AG10803 (cell line): ENCODE results near the gene A1CF.
"Not testable (repeated sequence)": the region's sequence is repeated elsewhere in the genome, so short reads cannot be mapped to it uniquely, and the experiment has no call there.

Source experiments
- DNase-seq: peaks from one replicate; pipeline ENCODE4 v3.0.0; 2010; ENCODE audit warnings: low read depth
- H3K4me3 ChIP-seq: 2 replicates; pipeline ENCODE4 v1.5.1; 2011; ENCODE audit warnings: mild to moderate bottlenecking, low read length, control low read depth
- TF ChIP-seq, protein P1 (sequence below): conservative IDR thresholded peaks from 2 replicates; pipeline ENCODE4 v1.5.1; 2011; ENCODE audit warnings: mild to moderate bottlenecking, low read length, control low read depth, inconsistent platforms

A1CF gene, protein sequence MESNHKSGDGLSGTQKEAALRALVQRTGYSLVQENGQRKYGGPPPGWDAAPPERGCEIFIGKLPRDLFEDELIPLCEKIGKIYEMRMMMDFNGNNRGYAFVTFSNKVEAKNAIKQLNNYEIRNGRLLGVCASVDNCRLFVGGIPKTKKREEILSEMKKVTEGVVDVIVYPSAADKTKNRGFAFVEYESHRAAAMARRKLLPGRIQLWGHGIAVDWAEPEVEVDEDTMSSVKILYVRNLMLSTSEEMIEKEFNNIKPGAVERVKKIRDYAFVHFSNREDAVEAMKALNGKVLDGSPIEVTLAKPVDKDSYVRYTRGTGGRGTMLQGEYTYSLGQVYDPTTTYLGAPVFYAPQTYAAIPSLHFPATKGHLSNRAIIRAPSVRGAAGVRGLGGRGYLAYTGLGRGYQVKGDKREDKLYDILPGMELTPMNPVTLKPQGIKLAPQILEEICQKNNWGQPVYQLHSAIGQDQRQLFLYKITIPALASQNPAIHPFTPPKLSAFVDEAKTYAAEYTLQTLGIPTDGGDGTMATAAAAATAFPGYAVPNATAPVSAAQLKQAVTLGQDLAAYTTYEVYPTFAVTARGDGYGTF

DNA sequence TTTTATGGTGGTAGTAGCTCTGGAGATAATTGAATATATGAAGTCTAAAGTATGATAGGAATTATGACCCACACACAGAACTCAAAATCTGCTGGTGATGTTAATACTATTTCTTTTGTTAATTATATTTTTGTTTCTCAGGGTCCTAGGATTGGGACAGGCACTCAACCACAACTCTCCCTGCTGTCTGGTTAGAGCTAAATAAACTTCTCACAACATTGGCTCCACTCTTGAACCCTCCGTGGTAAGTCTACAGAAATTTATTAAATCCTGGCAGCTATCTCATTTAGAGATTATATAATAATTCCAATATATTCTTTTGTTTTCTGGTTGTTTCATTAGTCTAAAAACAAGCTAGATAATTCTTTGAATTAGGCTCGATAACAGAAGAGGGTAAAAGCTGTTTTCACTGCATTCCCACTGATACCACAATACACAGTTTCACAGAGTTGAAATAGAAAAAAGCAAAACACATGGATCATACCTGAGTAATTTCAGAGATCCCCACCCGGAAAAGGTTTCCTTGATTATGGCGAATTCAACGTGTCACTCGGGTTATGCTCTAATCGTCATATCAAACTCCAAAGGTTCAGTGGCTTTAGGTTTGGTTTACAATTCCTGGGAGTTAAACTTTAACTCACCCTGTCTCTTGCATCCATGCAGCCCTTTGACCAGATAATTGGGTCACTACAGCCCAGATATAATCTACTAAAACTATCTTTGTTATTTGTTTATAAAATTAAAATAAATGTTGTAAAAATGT, at the start of gene A1CF:
Gene A1CF (minus strand): TSS at position 531 of the 763 bp plus-strand sequence. CDS start 25,687 bp downstream, outside the sequence.
- H3K4me3 ChIP-seq = no peak within 1 kb of the TSS
- TF ChIP-seq, protein P1, sequence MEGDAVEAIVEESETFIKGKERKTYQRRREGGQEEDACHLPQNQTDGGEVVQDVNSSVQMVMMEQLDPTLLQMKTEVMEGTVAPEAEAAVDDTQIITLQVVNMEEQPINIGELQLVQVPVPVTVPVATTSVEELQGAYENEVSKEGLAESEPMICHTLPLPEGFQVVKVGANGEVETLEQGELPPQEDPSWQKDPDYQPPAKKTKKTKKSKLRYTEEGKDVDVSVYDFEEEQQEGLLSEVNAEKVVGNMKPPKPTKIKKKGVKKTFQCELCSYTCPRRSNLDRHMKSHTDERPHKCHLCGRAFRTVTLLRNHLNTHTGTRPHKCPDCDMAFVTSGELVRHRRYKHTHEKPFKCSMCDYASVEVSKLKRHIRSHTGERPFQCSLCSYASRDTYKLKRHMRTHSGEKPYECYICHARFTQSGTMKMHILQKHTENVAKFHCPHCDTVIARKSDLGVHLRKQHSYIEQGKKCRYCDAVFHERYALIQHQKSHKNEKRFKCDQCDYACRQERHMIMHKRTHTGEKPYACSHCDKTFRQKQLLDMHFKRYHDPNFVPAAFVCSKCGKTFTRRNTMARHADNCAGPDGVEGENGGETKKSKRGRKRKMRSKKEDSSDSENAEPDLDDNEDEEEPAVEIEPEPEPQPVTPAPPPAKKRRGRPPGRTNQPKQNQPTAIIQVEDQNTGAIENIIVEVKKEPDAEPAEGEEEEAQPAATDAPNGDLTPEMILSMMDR = no peak
- no peak for DNase-seq

DNA sequence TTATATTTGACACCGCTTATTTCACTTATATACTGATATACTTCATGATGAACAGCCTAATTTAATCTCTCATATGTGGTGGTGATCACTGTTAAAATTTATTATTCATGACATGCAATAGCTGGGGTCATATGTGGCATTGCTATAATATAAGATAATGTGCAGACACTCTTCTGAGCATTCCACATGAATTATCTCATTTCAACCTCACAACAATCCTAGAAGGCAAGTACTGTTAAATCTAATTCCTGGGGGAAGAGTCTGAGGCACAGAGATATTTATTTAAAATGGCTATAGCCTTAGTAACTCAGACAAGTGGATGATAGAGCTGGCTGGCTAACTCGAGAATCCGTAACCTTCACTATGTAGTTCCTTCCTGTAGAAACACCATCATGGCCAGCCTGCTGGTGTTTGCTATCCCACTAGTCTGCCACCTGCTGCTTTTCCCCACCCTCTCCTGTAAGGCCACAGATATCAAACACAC, 46.6 kb upstream of the A1CF start:
- no peak overlapping the region for H3K4me3 ChIP-seq
- TF ChIP-seq, protein P1 = no peak
- peak; percentile 6 for DNase-seq

DNA sequence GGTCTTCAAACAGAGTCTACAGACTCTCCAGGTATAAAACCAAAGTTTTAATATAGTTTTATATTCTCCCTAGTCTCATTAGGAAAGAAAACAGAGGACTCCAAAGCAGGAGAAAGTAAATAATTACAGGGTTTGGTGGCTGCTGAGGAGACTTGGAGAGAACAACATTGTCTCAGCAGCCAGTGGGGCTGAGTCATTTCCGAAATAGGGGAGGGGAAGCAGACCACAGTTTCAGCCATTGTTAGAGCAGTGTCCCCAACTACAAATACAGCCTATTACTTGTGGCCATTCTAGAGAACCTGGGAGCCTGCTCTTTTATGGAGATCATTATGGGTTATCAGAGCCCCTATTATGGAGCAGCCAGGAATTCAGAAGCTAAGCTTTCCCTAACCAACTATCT, 44.2 kb upstream of the A1CF start:
- no peak overlapping the region for H3K4me3 ChIP-seq
- TF ChIP-seq, protein P1 = no peak
- DNase-seq = peak; percentile 9

DNA sequence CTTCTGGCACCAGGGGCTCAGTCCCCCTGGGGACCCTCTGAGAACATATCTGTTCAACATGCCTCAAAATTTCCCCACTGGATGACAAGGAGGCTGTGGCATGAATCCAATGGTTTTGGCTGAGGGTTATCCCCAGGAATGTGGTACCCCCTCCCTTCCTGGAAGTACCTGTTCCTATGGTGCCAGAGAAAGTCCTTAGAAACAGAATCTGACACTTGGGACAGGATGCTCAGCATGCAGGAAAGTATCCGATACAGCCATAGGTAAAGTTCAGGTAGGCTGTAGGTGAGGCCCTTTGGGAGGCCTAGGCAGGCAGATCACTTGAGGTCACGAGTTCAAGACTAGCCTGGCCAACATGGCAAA, 42.7 kb upstream of the A1CF start:
- DNase-seq = no peak
- TF ChIP-seq, protein P1 = no peak
- H3K4me3 ChIP-seq = no peak overlapping the region

DNA sequence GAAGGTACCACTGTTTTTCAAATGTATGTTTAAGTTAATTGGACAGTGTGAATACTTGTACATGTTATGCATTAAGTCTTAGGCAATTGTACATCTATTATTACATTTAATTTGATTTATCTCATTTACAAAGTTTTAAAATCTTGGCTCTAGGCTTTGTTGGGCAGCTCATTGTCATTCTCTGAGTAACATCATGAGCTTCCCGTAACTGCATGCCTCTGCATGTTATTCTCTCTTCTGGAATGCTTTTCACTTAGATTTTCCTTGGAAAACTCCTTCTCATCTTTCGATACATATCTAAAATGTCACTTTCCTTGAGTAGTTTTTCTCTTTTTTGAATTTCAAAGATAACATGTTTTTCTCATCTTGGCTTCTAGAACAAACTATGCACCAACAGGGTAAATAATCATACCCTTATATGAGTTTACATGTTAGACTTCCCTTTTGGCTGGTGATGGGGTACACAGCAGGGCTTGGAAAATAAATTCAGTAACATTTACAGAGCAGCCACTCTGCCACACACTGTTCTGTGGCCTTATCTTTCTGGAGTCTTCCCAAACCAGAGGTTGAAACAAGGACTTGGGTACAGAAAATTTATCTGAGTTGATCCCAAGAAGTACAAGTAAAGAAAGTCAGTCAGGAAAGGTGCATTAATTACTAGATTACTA, 42.2 kb upstream of the A1CF start:
- TF ChIP-seq, protein P1 = no peak
- DNase-seq = peak; percentile 17
- no peak overlapping the region for H3K4me3 ChIP-seq

DNA sequence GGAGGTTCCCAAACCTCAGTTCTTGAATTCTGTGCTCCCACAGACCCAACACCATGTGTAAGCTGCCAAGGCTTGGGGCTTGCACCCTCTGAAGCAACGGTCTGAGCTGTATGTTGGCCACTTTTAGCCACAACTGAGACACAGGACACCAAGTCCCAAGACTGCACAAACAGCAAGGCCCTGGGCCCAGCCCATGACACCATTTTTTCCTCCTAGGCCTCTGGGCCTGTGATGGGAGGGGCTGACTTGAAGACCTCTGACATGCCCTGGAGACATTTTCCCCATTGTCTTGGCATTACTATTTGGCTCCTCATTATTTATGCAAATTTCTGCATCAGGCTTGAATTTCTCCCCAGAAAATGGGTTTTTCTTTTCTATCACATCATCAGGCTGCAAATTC, 38.0 kb upstream of the A1CF start:
- not testable (repeated sequence) for H3K4me3 ChIP-seq, DNase-seq

DNA sequence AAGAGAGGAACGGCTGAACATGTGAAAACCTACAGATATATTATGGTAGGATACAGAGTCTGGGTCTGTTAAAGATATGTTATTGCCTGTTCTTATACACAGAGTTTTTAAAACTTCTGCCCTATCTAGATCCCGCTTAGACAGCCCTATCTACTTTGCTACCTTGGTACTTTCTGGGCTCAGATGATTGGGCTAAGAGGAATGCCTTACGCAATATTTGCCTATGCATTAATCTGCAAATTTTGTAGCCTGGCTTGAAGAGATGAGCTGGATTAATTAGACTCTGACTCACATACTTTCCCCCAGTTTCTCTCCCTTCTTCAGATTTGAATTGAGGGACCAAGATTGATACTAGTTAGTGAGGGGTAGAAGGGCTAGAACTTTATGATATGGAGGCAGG, 33.6 kb upstream of the A1CF start:
- no peak overlapping the region for H3K4me3 ChIP-seq
- peak; percentile 4 for DNase-seq
- TF ChIP-seq, protein P1 = no peak
